GM21717 (cell line): Measurements from ENCODE around the gene ATAD3B.
"Not testable (repeated sequence)": the region's sequence is repeated elsewhere in the genome, so short reads cannot be mapped to it uniquely, and the experiment has no call there.

Source experiments
- ATAC-seq: cut with Tn5 transposase; IDR thresholded peaks from one replicate; pipeline ENCODE4 v1.9.1; 2021; ENCODE audit warnings: mild to moderate bottlenecking, moderate library complexity; ENCODE audit not compliant: unreplicated experiment

Gene ATAD3B

GRCh38 chr1:1432951-1433803 lies 38.4 kb upstream of the ATAD3B start:
- ATAC-seq = no peak

- no peak for ATAC-seq
Measured at GRCh38 chr1:1433804-1434130, 37.8 kb upstream of the ATAD3B start.

DNA sequence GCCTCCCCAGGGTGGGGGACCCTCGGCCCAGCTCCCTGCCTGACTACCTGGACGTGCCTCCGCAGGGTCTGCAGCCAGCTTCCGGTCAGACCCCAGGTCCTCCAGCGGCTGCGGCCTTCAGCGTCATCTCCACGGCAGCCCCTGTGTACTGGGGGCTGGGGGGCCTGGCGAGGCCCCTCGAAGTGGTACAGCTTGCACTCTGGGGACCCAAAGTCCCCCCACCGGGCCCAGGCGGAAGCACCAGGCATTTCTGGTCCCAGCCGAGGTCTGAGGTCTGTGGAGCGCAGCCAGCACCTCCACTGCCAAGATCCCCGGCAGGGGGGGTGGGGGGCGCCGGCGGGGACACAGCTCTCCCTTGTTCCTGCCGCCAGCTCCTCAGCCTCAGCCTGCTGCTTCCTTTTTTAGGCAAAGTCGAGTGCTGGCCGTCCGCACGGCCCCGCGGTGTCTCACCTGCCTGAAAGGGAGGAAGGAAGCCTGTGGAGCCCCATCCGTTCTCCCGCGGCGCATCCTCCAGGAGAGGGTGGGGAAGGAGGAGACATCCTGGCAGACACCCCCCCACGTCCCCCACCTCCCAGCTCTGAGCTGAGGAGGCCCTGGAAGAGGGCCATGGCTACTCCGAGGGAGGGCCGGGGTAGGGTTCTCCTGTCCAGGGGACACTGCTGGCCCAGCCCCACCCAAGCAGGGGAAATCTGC lies 37.3 kb upstream of the ATAD3B start:
- no peak for ATAC-seq

GRCh38 chr1:1434824-1435105 lies 36.8 kb upstream of the ATAD3B start:
- no peak for ATAC-seq

DNA sequence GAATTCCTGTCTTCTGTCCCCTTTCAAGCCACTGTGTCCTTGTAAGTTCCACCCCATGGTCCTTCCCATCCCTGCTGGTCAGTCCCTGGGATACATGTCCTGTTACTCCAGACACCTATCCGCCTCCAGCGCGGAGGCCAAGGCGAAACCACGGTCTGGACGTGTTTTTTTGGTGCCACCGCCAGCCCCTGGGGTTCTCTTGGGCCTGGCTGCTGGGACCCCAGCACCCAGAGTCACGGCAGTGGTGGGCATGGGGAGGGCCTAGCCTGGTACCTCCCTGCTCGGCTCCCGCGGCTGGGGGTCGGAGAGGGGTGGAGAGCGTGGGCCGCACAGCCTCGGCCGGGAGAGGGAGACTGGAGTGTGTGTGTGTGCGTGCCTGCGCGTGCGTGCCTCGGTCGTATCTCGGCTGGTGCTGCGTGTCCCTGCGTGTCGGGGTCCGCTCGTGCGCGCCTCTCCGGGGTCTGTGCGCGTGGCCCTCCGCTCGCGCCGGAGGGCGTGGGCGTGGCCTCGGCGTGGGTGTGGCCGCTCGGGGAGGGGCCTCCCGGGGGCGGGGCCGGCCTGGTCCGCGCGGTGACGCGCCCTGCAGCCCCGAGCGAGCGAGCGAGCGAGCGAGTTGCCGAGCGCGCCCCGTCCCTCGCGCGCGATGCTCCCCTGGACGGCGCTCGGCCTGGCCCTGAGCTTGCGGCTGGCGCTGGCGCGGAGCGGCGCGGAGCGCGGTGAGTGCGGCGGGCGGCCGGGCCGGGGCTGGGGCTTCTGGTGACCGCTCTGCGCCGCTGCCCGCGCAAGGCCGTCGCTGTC lies 36.3 kb upstream of the ATAD3B start, which contains the start of gene VWA1:
Gene VWA1, plus strand, starts transcription at position 585 of the 798 bp plus-strand sequence. Its CDS starts 59 bp downstream, at position 644.
- no peak for ATAC-seq

- no peak for ATAC-seq
Measured at GRCh38 chr1:1435911-1436629, 35.5 kb upstream of the ATAD3B start.

GRCh38 chr1:1436630-1437032 lies 34.9 kb upstream of the ATAD3B start:
- no peak for ATAC-seq

DNA sequence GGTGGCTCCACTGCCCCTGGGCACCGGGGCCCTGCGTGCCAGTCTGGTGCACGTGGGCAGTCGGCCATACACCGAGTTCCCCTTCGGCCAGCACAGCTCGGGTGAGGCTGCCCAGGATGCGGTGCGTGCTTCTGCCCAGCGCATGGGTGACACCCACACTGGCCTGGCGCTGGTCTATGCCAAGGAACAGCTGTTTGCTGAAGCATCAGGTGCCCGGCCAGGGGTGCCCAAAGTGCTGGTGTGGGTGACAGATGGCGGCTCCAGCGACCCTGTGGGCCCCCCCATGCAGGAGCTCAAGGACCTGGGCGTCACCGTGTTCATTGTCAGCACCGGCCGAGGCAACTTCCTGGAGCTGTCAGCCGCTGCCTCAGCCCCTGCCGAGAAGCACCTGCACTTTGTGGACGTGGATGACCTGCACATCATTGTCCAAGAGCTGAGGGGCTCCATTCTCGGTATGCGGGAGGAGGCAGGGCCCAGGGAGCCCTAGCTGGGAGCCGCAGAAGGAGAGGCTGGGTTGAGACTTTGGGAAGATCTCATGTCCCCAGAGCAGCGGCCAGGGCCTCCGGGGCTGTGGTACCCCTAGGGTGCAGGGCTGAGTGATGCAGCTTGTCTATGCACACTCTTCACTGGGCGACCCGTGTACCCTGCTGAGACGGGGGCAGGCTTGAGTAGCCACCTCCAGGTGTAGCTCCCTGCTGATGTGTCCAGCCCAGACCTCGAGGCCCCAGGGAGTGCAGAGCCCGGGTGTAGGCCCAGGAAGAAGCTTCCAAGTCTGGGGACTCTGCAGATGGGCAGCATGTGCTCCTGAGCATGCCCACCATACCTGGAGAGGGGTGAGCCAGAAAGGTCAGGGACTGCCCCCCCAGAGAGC lies 34.3 kb upstream of the ATAD3B start:
- ATAC-seq = no peak

DNA sequence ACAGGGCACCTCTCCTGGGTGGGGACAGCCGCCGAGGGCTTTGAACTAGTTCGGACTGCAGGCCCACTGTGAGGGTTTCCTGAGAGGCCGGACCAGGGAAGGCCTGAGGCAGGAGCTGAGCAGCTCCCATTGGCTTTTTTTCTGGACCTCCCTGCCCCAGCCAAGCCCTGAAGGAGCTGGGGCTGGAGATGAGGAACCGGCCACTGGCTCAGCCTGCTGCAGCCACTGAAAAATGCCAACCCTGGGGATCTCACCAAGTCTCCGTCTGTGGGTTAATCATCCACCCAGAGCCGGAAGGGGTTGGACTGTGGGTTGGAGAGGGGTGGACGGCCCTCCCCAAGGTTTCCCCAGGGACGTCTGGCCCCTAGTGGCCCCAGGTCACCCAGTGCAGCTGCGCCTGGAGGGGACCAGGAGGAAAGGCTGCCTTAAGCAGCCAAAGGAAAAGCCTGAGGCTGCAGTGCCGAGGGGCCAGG lies 33.6 kb upstream of the ATAD3B start:
- ATAC-seq = no peak

- no peak for ATAC-seq
Measured at GRCh38 chr1:1438531-1439381, 32.8 kb upstream of the ATAD3B start.

DNA sequence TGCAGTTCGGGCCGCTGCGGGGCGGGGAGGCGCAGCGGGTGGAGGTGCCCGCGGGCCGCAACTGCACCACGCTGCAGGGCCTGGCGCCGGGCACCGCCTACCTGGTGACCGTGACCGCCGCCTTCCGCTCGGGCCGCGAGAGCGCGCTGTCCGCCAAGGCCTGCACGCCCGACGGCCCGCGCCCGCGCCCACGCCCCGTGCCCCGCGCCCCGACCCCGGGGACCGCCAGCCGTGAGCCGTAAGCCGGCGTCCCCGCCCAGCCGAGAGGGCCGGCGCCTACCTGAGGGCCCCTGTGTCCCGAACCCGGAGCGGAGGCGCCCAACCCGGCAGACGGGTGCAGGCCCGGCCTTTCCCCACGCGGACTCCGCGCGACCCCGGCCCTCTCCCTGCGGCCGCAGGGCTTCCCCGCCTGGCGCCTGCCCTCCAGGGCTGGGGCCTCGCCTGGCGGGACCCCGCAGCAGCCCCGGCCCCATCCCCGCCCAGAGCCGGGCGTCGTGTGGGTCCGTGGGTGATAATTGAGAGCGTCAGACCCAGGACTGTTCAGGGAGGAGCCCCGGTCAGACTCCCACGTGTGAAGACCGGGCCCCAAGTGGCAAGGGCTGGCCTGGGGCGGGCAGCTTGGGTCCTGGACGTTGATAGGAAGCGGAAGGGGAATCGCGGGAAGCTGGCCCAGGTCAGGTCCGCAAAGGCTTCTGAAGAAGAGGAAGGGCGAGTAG lies 31.9 kb upstream of the ATAD3B start:
- no peak for ATAC-seq

- ATAC-seq = no peak
Measured at GRCh38 chr1:1440262-1441001, 31.1 kb upstream of the ATAD3B start.

DNA sequence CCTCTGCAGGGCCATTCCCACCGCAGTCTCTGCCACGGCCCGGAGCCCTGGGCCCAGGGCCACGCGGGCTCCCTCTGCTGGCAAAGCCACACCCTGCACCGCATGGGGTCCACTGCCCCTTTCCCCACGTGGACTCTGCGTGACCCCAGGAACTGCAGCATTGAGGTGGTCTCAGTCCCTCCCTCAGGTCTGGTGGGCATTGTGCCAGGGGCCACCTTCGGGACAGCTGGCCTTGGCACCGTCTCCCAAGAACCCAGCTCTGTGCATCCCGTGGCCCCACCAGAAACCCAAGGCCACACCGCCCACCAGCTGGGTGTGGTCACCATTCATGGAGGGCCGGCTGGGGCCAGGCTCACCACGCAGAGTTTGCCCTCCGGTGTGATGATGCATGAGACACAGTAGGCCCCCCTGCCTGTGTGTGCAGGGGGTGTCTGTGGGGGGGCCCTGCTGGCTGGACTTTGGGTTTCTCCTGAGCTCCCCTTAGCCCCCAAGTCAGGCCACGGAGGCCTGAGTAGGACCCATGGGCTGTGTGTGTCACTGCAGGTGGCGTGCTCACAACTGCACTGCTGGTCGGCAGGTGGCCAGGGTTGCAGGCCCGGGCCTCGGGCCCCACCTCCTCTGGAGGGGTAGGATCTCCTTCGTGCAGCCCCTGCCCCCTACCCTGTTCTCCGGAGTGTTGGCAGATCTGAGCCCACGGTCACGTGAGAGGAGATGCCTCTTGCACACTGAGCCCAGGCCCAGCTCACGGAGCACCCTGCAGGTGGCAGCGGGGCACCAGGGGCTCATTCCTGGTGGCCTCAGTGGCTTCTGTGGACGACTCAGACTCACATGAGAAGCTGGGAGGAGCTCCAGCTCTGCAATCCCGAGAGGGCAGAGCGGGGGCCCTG lies 30.3 kb upstream of the ATAD3B start:
- no peak for ATAC-seq

- ATAC-seq = no peak
Measured at GRCh38 chr1:1442069-1442770, 29.3 kb upstream of the ATAD3B start.

- ATAC-seq = not testable (repeated sequence)
Measured at GRCh38 chr1:1446631-1447030, 24.9 kb upstream of the ATAD3B start.

DNA sequence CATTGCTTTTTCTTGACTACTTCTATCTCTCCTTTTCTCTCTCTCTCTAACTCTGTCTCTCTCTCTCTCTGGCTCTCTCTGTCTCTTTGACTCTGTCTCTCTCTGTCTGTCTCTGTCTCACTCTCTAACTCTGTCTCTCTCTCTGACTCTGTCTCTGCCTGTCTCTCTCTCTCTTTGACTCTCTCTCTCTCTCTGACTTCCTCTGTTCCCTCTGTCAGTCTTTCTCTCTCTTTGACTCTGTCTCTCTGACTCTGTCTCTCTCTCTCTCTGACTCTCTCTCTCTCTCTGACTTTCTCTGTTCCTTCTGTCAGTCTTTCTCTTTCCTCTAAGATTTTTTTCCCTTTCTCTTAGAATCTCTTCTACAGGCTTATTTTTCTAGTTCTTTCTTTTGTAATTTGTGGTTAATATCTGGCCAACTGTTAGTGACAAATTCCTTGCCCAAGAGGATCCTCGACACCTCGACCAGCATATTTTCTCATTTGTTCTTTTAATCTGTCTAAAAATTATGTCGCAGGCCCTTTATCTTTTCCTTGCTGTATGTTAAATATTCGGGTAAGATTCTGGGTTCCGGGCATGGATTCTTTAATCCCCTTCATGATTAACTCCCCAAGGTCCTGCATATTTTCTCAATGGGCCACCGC lies 22.3 kb upstream of the ATAD3B start, which contains the start of gene ATAD3C:
Gene ATAD3C, plus strand, starts transcription at position 591 of the 641 bp plus-strand sequence. CDS start 995 bp downstream, outside the sequence.
- no peak for ATAC-seq
